Prostate gland (tissue), 2 donors: Measurements from ENCODE around the gene RPRD1B. TPM values are rescaled to one million over a fixed set of nuclear protein-coding genes. Genes with fewer than 3 reads are reported as not detected.

Experiments
- DNase-seq: peaks from one replicate; pipeline ENCODE4 v3.0.0-alpha.2; 2019; ENCODE audit warnings: low spot score
- H3K27ac ChIP-seq, 2 donors: fragments of 200-600 bp; sonication (generic); 2 replicates each; pipeline ENCODE4 v1.5.1; 2017 to 2019
- H3K27me3 ChIP-seq: fragments of 200-600 bp; sonication (generic); replicated peaks from 2 replicates; pipeline ENCODE4 v1.5.1; 2019; ENCODE audit not compliant: insufficient read depth
- H3K36me3 ChIP-seq, 2 donors: fragments of 200-600 bp; sonication (generic); 1 replicate in 1 of 2; 2 replicates in 1 of 2; pipeline versions ENCODE4 v1.5.1 to v1.8.1; 2017 to 2019
- H3K4me1 ChIP-seq: fragments of 200-600 bp; sonication (generic); replicated peaks from 2 replicates; pipeline ENCODE4 v1.5.1; 2019
- H3K4me3 ChIP-seq, 2 donors: fragments of 200-600 bp; sonication (generic); 2 replicates each; pipeline ENCODE4 v1.5.1; 2017 to 2019
- H3K9me3 ChIP-seq: fragments of 200-600 bp; sonication (generic); 2 replicates; pipeline ENCODE4 v1.5.1; 2017
- POLR2A ChIP-seq: fragments of 450-650 bp; IDR thresholded peaks from one replicate; pipeline ENCODE4 v1.6.1; 2016; ENCODE audit warnings: antibody characterized with exemption, mild to moderate bottlenecking
- POLR2AphosphoS5 ChIP-seq: sonication (generic); formaldehyde crosslinking; IDR thresholded peaks from one replicate; pipeline ENCODE4 v1.6.1; 2017; ENCODE audit warnings: antibody characterized with exemption
- WGBS: methylation state at CpG from one replicate; pipeline ENCODE4 v1.1.5; 2018; 5-methylcytosine and 5-hydroxymethylcytosine counted together
- intact Hi-C: fragments of 100-400 bp; cut with DNase I; formaldehyde crosslinking; loops from one replicate; pipeline ENCODE4 v1.14.2; 2022
- total RNA-seq, 2 donors: library from RNA; depleted of rRNA; stranded (reverse); fragments of >200 nt; gene quantifications; one replicate each; pipeline ENCODE4 v1.1.0, GENCODE V29; 2016
- TF ChIP-seq, protein P1 (sequence below), 4 experiments: fragments of 200-600 bp in 2 of 4; fragments of 450-650 bp in 2 of 4; sonication (generic) in 2 of 4; IDR thresholded peaks; 1 replicate in 3 of 4; 2 replicates in 1 of 4; pipeline ENCODE4 v1.5.1; 2016 to 2019; ENCODE audit warnings: antibody characterized with exemption in 4 of 4, mild to moderate bottlenecking in 2 of 4, moderate library complexity in 2 of 4

RPRD1B gene
- total RNA-seq, 2 donors from 2014 or later = 21.9 to 27.5 TPM

DNA sequence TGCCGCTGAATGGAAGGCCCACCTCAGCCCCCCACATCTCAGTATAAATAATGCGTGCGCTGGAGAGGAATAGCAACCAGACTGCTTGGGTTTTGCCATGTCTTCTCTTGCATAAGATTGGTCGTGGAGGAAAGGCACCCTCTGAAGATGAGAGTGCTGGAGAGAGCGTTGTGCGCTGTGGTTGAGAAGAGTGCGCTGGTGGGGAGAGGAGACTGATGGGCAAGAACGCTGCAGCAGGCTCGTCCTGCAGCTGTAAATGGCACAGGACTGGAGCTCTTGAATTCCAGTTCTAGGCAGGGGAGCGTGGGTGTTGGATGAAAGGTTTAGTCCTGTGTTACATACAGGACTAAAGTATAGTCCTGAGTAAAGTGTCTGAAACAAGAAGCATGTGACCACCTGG, 51.5 kb downstream of the RPRD1B start:
- Histone ChIP-seq H3K4me1 (peaks cover 19% of the 10 kb centered on the region), H3K9me3 (no peaks in the 10 kb centered on the region), H3K36me3 (no peaks in the 10 kb centered on the region), H3K4me3 (no peak overlapping the region), H3K27me3 (no peaks in the 10 kb centered on the region), H3K27ac (peak overlapping the region; percentile 60 to 65)
- no peak for DNase-seq
- intact Hi-C loops = no loop called here
- WGBS = 68% methylated on average over 10 of the region's 10 CpGs
- TF ChIP-seq, protein P1, sequence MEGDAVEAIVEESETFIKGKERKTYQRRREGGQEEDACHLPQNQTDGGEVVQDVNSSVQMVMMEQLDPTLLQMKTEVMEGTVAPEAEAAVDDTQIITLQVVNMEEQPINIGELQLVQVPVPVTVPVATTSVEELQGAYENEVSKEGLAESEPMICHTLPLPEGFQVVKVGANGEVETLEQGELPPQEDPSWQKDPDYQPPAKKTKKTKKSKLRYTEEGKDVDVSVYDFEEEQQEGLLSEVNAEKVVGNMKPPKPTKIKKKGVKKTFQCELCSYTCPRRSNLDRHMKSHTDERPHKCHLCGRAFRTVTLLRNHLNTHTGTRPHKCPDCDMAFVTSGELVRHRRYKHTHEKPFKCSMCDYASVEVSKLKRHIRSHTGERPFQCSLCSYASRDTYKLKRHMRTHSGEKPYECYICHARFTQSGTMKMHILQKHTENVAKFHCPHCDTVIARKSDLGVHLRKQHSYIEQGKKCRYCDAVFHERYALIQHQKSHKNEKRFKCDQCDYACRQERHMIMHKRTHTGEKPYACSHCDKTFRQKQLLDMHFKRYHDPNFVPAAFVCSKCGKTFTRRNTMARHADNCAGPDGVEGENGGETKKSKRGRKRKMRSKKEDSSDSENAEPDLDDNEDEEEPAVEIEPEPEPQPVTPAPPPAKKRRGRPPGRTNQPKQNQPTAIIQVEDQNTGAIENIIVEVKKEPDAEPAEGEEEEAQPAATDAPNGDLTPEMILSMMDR (IDR thresholded peaks at IDR 0.05) = no peak
- TF ChIP-seq POLR2A (no peak), POLR2AphosphoS5 (no peak)

DNA sequence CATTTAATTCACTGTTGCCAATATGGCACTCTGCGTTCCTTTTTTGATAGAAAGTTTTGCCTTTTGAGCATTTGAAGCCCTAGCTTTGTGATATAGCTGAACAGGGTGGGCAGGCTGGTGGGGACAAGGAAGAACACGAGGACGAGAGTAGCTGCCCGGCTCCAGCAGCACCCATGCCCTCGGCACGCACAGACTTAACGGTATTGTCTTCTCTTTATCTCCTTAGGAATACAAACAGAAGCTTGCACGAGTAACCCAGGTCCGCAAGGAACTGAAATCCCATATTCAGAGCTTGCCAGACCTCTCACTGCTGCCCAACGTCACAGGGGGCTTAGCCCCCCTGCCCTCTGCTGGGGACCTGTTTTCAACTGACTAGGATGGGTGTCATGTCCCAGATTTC, 56.0 kb downstream of the RPRD1B start:
- DNase-seq = no peak
- H3K36me3 ChIP-seq = no peaks in the 10 kb centered on the region
- 82% methylated on average over 10 of the region's 10 CpGs for WGBS
- peaks cover 7% of the 10 kb centered on the region for H3K4me1 ChIP-seq
- H3K9me3 ChIP-seq = no peaks in the 10 kb centered on the region
- no peak overlapping the region for H3K4me3 ChIP-seq
- TF ChIP-seq POLR2AphosphoS5 (no peak), POLR2A (no peak)
- TF ChIP-seq, protein P1 (IDR thresholded peaks at IDR 0.05) = no peak
- H3K27me3 ChIP-seq = no peaks in the 10 kb centered on the region
- intact Hi-C loops = no loop called here
- H3K27ac ChIP-seq = no peak overlapping the region

DNA sequence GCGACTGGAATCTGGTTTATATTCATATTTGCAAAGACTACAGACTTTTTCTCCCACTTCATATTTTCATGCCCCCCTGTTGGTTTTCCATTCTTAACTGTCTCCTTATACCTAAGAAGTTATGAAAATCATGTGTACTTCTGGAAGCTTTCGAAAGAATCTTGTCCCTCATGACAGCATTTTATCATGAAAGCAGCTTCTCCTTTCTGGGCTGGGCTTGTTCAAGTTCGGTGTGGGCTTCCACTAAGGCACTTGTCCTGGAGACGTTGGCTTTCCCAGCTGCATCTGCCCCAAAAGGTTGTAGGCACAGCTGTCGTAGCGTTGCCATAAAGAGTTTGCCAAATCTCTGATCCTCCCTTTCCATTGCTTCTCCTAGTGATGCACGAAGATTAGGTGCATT, 56.5 kb downstream of the RPRD1B start:
- no peaks in the 10 kb centered on the region for H3K9me3 ChIP-seq
- 80% methylated on average over 7 of the region's 7 CpGs for WGBS
- H3K36me3 ChIP-seq = no peaks in the 10 kb centered on the region
- intact Hi-C loops = no loop called here
- H3K4me3 ChIP-seq = no peak overlapping the region
- H3K27ac ChIP-seq = no peak overlapping the region
- TF ChIP-seq, protein P1 (IDR thresholded peaks at IDR 0.05) = no peak
- no peak for TF ChIP-seq POLR2A
- TF ChIP-seq POLR2AphosphoS5 = no peak
- DNase-seq = no peak
- no peaks in the 10 kb centered on the region for H3K27me3 ChIP-seq
- H3K4me1 ChIP-seq = peaks cover 1% of the 10 kb centered on the region

DNA sequence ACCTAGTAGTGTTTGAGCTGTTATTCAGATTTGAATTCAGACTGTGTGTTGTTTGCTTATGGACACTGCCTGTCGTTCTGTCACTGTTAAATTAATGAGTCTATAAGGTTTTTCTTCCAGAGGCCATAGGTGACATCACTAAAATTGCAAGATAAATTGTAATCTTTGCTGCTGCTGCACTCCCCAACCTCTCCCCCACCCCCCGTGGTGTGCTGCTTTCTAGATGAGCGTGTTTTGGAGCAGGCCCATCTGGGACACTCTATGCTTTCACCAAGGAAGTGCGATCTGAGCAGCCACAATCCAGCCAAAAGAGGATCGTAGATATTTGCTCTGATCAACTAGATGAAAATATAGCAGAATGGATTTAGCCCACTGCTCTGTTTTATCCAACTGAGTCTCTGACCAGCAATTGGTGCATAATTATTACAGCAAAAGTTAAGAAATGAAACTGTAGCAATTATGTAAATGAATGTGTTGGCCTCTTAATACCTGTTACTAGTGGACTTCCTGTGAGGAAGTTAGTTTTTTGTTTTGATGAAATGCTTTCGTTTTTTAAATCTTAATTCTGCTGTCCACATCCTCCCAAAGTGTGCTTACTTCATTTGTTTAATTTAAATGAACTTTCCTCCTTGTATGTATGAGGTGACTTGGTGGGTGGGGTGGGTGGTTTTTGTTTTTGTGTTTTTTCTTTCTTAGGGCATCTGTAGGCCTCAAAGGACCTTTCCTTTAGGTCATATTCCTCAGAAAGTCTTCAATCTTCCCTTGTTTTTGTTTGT, 58.1 kb downstream of the RPRD1B start:
- Histone ChIP-seq H3K27me3 (no peaks in the 10 kb centered on the region), H3K36me3 (no peaks in the 10 kb centered on the region), H3K9me3 (no peaks in the 10 kb centered on the region), H3K27ac (no peak overlapping the region), H3K4me3 (no peak overlapping the region), H3K4me1 (no peaks in the 10 kb centered on the region)
- intact Hi-C loops = no loop called here
- 50% methylated on average over 6 of the region's 6 CpGs for WGBS
- TF ChIP-seq POLR2AphosphoS5 = no peak
- TF ChIP-seq POLR2A = no peak
- TF ChIP-seq, protein P1 (IDR thresholded peaks at IDR 0.05) = no peak
- no peak for DNase-seq

DNA sequence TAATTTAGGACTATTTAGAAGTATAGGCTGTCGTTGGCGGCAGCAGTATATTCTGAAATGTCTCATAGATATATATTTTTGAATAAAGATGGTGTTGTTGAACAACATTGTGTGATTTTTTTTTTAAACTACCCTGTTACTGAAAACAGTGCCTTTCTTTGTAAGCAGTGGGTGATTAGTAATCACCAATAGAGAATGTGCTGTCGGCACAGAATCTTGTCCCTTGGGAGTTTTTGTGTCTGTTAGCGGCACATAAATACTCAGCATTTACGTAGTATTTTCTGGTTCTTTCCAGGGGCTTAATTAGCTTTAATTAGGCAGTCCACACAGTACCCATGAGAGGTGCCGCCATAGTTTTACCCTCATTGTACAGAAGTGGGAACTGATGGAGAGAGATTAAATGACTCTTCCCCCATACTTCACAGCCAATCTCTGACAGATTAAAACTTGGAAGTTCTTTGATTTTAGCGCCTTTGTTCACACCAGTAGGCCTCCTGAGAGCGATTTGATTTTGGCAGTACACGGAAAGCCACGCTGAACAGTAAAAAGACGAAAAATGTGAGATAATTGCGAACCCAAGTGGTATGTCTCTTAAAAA, 58.8 kb downstream of the RPRD1B start:
- intact Hi-C loops = no loop called here
- Histone ChIP-seq H3K27me3 (no peaks in the 10 kb centered on the region), H3K27ac (no peak overlapping the region), H3K36me3 (no peaks in the 10 kb centered on the region), H3K9me3 (no peaks in the 10 kb centered on the region), H3K4me3 (no peak overlapping the region), H3K4me1 (no peaks in the 10 kb centered on the region)
- no peak for TF ChIP-seq POLR2AphosphoS5
- TF ChIP-seq, protein P1 (IDR thresholded peaks at IDR 0.05) = no peak
- no peak for TF ChIP-seq POLR2A
- no peak for DNase-seq
- 83% methylated on average over 12 of the region's 12 CpGs for WGBS
